ENCODE data around the gene SMARCC1. TPM values are rescaled to one million over a fixed set of nuclear protein-coding genes. Genes with fewer than 3 reads are reported as not detected.

The SMARCC1 gene
- total and polyA plus RNA-seq, 10 donors, result 10.5 to 82.9 (median 44.7) TPM

DNA sequence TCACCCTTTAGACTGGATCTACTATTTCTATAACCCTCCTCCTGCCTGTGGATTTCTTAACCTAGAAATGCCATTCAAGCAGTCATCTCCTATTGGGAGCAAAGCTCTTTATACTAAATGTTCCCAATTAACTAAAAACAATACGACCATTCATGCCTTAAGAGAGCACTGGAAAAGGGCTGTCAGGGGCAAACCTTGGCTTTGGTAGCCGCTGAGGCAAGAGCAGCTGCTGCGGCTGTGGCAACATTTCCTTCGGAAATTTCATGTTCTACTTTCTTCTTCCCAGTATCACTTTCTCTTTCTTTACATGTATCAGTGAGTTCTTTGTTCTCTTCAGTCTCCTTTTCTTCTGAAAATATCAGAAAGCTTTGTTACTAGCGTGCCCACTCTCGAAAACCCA is 146.7 kb downstream of the SMARCC1 start:
- no peak overlapping the region for H3K4me3 ChIP-seq
- peak overlapping the region in 6 of 8 donors; percentile 2 to 50 (median 21) for H3K27ac ChIP-seq
- no peaks in the 10 kb centered on the region for H3K9me3 ChIP-seq
- peaks cover 0 to 22% (median 7%) of the 10 kb centered on the region in 6 donors for H3K4me1 ChIP-seq
- intact Hi-C loops (cut with DNase I; ENCODE audit: low total_unique reads), result no loop called here
- no peak for DNase-seq
- TF ChIP-seq POLR2A (IDR thresholded peaks at IDR 0.05) (no peak), POLR2AphosphoS5 (IDR thresholded peaks at IDR 0.05) (no peak)
- TF ChIP-seq, protein P1, sequence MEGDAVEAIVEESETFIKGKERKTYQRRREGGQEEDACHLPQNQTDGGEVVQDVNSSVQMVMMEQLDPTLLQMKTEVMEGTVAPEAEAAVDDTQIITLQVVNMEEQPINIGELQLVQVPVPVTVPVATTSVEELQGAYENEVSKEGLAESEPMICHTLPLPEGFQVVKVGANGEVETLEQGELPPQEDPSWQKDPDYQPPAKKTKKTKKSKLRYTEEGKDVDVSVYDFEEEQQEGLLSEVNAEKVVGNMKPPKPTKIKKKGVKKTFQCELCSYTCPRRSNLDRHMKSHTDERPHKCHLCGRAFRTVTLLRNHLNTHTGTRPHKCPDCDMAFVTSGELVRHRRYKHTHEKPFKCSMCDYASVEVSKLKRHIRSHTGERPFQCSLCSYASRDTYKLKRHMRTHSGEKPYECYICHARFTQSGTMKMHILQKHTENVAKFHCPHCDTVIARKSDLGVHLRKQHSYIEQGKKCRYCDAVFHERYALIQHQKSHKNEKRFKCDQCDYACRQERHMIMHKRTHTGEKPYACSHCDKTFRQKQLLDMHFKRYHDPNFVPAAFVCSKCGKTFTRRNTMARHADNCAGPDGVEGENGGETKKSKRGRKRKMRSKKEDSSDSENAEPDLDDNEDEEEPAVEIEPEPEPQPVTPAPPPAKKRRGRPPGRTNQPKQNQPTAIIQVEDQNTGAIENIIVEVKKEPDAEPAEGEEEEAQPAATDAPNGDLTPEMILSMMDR (IDR thresholded peaks at IDR 0.05 in 8 of 11, conservative IDR thresholded peaks at IDR 0.05 in 3 of 11), result no peak
- WGBS, 5 donors, result 59 to 79% (median 67%) methylated on average over 6 of the region's 6 CpGs
- H3K36me3 ChIP-seq, result peaks cover 0 to 98% (median 55%) of the 10 kb centered on the region in 6 donors
- H3K27me3 ChIP-seq (replicated peaks in 1 of 7), result no peaks in the 10 kb centered on the region

DNA sequence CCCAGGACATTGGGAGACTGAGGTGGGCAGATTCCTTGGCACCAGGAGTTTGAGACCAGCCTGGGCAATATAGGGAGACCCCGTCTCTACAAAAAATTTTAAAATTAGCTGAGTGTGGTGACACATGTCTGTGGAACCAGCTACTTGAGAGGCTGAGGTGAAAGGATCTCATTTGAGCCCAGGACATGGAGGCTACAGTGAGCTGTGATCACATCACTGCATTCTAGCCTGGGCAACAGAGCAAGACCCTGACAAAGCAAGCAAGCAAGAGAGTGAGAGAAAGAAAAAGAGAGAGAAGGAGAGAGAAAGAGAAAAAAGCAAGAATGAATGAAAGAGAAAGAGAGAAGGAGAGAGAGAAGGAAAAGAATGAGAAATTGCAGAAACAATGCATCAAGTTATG is 150.9 kb downstream of the SMARCC1 start:
- no peak for DNase-seq
- Histone ChIP-seq H3K27me3 (replicated peaks in 1 of 7) (no peaks in the 10 kb centered on the region), H3K36me3 (peaks cover 0 to 100% (median 61%) of the 10 kb centered on the region in 6 donors), H3K4me3 (no peak overlapping the region), H3K9me3 (no peaks in the 10 kb centered on the region), H3K4me1 (peaks cover 0 to 15% (median 7%) of the 10 kb centered on the region in 6 donors), H3K27ac (no peak overlapping the region)
- intact Hi-C loops (cut with DNase I; ENCODE audit: low total_unique reads), result no loop called here
- no peak for TF ChIP-seq POLR2AphosphoS5 (IDR thresholded peaks at IDR 0.05)
- TF ChIP-seq POLR2A (IDR thresholded peaks at IDR 0.05), result no peak
- TF ChIP-seq, protein P1 (IDR thresholded peaks at IDR 0.05 in 8 of 11, conservative IDR thresholded peaks at IDR 0.05 in 3 of 11), result no peak
- WGBS, 5 donors, result 95 to 100% (median 97%) methylated on average over 1 of the region's 1 CpG

DNA sequence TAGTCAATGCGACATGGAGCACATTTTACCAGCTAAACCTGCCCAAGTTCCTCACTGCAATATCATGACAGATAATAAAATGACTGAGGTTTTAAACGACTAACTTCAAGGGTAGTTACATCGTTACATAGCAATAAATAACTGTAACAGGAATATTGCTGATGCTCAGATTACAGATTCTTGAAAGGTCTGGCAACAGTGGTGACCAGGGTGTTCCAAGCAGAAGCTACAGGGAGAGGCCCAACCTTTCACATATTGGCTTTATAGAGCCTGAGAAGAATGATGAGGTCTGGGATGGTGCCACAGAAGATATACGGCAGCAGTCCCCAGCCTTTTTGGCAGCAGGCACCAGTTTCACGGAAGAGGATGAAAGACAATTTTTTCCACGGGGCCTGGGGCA is 151.9 kb downstream of the SMARCC1 start:
- Histone ChIP-seq H3K4me3 (no peak overlapping the region), H3K27ac (no peak overlapping the region), H3K36me3 (peaks cover 0 to 100% (median 59%) of the 10 kb centered on the region in 6 donors), H3K4me1 (peaks cover 0 to 7% (median 2%) of the 10 kb centered on the region in 6 donors), H3K9me3 (no peaks in the 10 kb centered on the region), H3K27me3 (replicated peaks in 1 of 7) (no peaks in the 10 kb centered on the region)
- DNase-seq, result no peak
- intact Hi-C loops (cut with DNase I; ENCODE audit: low total_unique reads), result no loop called here
- 91 to 94% (median 92%) methylated on average over 6 of the region's 6 CpGs for WGBS, 5 donors
- no peak for TF ChIP-seq POLR2A (IDR thresholded peaks at IDR 0.05)
- no peak for TF ChIP-seq POLR2AphosphoS5 (IDR thresholded peaks at IDR 0.05)
- TF ChIP-seq, protein P1 (IDR thresholded peaks at IDR 0.05 in 8 of 11, conservative IDR thresholded peaks at IDR 0.05 in 3 of 11), result no peak

DNA sequence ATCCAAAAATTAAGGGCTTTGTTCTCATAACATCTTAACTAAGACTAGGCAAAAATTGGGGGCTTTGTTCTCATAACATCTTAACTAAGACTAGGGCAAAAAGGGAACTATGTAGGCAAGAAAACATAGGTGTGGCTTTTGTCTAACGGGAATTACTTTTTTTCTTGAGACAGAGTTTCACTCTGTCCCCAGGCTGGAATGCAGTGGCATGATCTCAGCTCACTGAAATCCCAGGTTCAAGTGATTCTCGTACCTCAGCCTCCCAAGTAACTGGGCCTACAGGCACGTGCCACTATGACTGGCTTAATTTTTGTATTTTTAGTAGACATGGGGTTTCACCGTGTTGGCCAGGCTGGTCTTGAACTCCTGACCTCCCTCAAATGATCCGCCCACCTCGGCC is 153.3 kb downstream of the SMARCC1 start:
- Histone ChIP-seq H3K27me3 (replicated peaks in 1 of 7) (no peaks in the 10 kb centered on the region), H3K36me3 (peaks cover 0 to 99% (median 54%) of the 10 kb centered on the region in 6 donors), H3K4me3 (no peak overlapping the region), H3K27ac (no peak overlapping the region), H3K4me1 (no peaks in the 10 kb centered on the region), H3K9me3 (no peaks in the 10 kb centered on the region)
- no peak for DNase-seq
- intact Hi-C loops (cut with DNase I; ENCODE audit: low total_unique reads), result no loop called here
- TF ChIP-seq POLR2A (IDR thresholded peaks at IDR 0.05), result no peak
- TF ChIP-seq, protein P1 (IDR thresholded peaks at IDR 0.05 in 8 of 11, conservative IDR thresholded peaks at IDR 0.05 in 3 of 11), result no peak
- TF ChIP-seq POLR2AphosphoS5 (IDR thresholded peaks at IDR 0.05), result no peak
- WGBS, 5 donors, result 89 to 94% (median 93%) methylated on average over 6 of the region's 6 CpGs

All from spleen (tissue), 11 donors.